Mesothelial cell of epicardium (in vitro differentiated cells): ENCODE data around the gene ST6GALNAC2. TPM values are rescaled to one million over a fixed set of nuclear protein-coding genes. Genes with fewer than 3 reads are reported as not detected.
A peak's percentile ranks its signal among the peaks of the same experiment; 100 is the strongest.

Experiments used
- DNase-seq, 2 experiments: peaks; one replicate each; pipeline ENCODE4 v3.0.0; 2021; ENCODE audit warnings: low spot score in 2 of 2; ENCODE audit not compliant: unreplicated experiment in 2 of 2
- H3K27ac Mint-ChIP-seq: 2 replicates; pipeline ENCODE4 v1.8.0; 2021; ENCODE audit warnings: mixed read lengths
- H3K27me3 Mint-ChIP-seq: 2 replicates; pipeline ENCODE4 v1.8.0; 2021; ENCODE audit warnings: low read depth, mixed read lengths
- H3K36me3 Mint-ChIP-seq: 2 replicates; pipeline ENCODE4 v1.8.0; 2021; ENCODE audit warnings: mixed read lengths
- H3K4me1 Mint-ChIP-seq: 2 replicates; pipeline ENCODE4 v1.8.0; 2021; ENCODE audit warnings: mixed read lengths
- H3K4me3 Mint-ChIP-seq: 2 replicates; pipeline ENCODE4 v1.8.0; 2021; ENCODE audit warnings: mild to moderate bottlenecking, moderate library complexity, mixed read lengths
- H3K9me3 Mint-ChIP-seq: 2 replicates; pipeline ENCODE4 v1.8.0; 2021; ENCODE audit warnings: mixed read lengths
- total RNA-seq: library from RNA; stranded (reverse); gene quantifications from 3 replicates; pipeline ENCODE4 v1.2.1, GENCODE V29; 2021
- TF ChIP-seq, protein P1 (sequence below): fragments of 200-600 bp; sonication (generic); IDR thresholded peaks from one replicate; pipeline ENCODE4 v1.5.0; 2021; ENCODE audit warnings: antibody characterized with exemption; ENCODE audit not compliant: unreplicated experiment

Gene ST6GALNAC2
- total RNA-seq, 1 donor from 2014 or later: 1.3 TPM

DNA sequence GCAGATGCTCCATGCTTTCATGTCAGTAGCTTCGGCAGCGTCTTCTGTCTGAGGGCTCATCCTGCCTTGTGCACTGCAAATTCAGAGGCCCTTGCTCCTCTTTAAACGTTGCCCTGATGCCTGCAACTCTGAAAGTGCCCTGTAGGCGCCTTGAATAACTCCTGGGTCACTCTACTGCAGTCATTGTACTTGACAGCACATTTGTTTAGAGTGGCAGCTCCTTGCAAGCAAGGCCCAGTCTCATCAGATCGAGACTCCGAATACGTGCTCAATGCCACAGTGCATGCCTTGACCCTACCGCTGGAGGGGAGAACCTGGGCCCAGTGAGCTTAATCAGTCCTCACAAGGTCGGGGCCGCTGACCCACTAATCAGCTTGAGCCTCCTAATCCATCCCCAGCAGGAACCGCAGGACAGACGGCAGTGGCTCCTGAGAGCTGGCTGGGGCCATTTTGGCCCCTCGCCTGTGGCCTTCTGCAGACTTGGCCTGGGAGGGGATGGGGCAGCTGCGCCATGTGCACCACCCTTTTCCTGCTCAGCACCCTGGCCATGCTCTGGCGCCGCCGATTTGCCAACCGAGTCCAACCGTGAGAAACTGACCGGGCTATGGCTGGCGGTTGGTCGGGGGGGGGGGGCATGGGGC, 45.9 kb downstream of the ST6GALNAC2 start, which contains the start of gene PRCD:
Gene PRCD, plus strand, starts transcription at position 414 of the 641 bp plus-strand sequence. Its CDS starts 98 bp downstream, at position 512.
- DNase-seq: no peak
- peak within 1 kb of the TSS; percentile 86 for H3K27ac Mint-ChIP-seq
- H3K4me3 Mint-ChIP-seq: peak within 1 kb of the TSS; percentile 64
- H3K4me1 Mint-ChIP-seq: peaks cover 56% of the 10 kb centered on the region
- TF ChIP-seq, protein P1, sequence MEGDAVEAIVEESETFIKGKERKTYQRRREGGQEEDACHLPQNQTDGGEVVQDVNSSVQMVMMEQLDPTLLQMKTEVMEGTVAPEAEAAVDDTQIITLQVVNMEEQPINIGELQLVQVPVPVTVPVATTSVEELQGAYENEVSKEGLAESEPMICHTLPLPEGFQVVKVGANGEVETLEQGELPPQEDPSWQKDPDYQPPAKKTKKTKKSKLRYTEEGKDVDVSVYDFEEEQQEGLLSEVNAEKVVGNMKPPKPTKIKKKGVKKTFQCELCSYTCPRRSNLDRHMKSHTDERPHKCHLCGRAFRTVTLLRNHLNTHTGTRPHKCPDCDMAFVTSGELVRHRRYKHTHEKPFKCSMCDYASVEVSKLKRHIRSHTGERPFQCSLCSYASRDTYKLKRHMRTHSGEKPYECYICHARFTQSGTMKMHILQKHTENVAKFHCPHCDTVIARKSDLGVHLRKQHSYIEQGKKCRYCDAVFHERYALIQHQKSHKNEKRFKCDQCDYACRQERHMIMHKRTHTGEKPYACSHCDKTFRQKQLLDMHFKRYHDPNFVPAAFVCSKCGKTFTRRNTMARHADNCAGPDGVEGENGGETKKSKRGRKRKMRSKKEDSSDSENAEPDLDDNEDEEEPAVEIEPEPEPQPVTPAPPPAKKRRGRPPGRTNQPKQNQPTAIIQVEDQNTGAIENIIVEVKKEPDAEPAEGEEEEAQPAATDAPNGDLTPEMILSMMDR: no peak
- H3K36me3 Mint-ChIP-seq: no peaks in the 10 kb centered on the region
- no peaks in the 10 kb centered on the region for H3K9me3 Mint-ChIP-seq
- H3K27me3 Mint-ChIP-seq: peaks cover 43% of the 10 kb centered on the region

DNA sequence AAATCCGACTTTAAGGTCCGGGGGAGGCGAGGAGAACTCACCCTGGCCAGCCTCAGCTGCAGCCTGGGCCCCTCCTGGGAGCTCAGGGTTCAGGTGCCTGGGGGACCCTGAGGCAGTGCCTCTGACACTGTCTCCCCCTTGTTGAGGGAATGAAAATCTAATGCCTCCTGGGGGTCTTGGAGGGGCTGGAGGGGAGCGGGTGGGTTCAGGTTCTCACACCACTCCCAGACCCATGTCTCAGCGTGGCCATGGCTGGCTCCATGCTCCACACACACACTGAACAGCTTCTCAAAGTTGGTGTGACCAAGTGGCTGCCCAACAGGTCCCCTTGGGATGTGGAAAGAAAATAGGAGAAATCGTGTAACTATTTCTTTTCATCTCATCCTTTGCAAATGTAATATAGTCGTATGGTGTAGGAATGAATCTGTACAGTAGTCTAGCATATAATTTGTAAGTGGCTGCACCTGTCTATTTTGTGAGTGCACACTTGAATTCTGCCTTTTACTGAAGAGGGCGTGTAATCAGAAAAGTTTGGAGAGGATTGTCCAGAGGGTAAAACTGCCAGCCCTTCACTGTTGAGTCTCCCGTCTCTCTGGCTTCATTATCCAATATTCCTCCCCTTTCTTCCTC, 46.6 kb downstream of the ST6GALNAC2 start:
- H3K9me3 Mint-ChIP-seq: no peaks in the 10 kb centered on the region
- H3K4me3 Mint-ChIP-seq: peak overlapping the region; percentile 64
- no peak overlapping the region for H3K27ac Mint-ChIP-seq
- DNase-seq: no peak
- no peaks in the 10 kb centered on the region for H3K36me3 Mint-ChIP-seq
- H3K4me1 Mint-ChIP-seq: peaks cover 49% of the 10 kb centered on the region
- TF ChIP-seq, protein P1: no peak
- H3K27me3 Mint-ChIP-seq: peaks cover 44% of the 10 kb centered on the region

DNA sequence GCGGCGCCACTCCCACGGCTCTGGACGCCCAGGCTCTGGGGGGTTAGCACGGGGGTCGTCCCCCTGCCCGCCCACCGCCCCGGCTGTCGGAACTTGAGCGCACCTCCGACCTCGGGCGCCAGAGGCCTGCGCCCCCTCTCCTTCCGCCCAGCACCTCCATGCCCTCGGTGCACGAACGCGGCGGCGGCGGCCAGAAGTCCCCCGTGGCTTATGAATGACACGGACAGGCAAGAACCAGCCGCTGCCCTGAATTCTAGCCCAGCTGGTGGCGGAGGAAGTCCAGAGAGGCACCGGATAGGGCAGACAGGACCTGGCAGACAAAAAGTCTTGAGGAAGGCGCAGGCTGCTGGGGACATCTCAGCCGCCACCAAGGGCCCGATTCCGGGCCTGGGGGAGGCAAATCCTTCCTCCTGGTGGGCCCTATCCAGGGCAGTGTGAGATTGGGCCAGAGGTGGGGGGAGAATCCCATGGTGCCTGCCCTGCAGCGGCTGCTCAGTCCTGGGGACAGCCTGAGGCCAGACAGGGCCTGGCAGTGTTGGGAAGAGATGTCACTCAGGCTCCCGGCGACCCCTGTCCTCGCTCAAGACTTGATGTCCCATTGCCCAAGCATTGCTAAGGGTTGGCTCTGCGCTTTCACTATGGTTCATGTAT, 47.3 kb downstream of the ST6GALNAC2 start:
- peaks cover 44% of the 10 kb centered on the region for H3K27me3 Mint-ChIP-seq
- no peak overlapping the region for H3K27ac Mint-ChIP-seq
- H3K9me3 Mint-ChIP-seq: no peaks in the 10 kb centered on the region
- peaks cover 44% of the 10 kb centered on the region for H3K4me1 Mint-ChIP-seq
- H3K4me3 Mint-ChIP-seq: peak overlapping the region; percentile 64
- TF ChIP-seq, protein P1: no peak
- H3K36me3 Mint-ChIP-seq: no peaks in the 10 kb centered on the region
- DNase-seq: no peak

DNA sequence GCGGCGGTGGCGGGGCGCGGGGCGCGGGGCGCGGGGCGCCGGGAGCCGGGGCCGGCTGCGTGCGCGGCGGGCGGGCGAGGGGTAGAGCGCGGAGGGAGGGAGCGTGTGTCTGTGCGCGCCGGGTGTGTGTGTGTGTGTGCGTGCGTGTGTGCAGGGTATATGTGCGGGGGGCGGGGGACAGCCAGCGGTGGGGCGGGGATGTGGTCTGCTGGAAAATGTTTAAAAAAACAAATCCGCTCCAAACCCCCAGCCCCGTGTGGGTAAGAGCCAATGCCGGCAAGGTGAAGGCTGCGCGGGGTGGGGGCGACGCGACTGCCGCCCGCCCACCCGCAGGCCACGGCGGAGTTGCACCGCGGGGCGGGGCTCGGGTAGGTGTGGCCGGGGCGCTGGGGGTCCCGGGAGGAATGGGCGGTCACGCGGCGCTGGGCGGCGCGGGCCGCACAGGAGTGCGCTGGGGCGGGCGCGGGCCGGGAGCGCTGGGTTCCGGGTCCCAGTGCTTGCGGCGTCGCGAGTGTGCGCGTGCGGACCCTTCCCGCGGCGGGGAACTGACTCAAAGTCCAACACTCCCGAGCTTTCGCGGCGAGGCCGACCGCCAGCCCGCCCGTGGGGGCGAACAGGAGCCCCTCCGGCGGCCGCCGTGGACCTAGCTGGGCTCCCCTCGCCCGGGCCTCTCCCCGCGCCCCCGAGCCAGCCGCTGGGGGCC, 47.9 kb downstream of the ST6GALNAC2 start, which contains the start of gene CYGB:
Gene CYGB, minus strand, starts transcription at position 132 of the 703 bp plus-strand sequence. CDS start 167 bp downstream, outside the sequence.
- Mint-ChIP-seq H3K27me3 (peaks cover 44% of the 10 kb centered on the region), H3K27ac (no peak within 1 kb of the TSS)

DNA sequence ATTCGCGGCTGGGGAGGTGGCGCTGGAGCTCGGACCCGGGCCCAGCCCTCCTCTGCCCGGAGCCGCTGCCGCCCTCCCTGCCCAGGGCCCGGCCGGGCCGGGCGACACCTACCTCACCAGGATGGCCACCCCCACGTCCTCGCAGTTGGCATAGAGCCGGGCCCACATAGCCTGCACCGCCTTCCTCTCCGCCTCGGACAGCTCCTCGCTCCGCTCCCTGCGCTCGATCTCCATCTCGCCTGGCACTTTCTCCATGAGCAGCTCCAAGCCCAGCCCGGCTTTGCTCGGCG, 48.4 kb downstream of the ST6GALNAC2 start:
- H3K4me3 Mint-ChIP-seq: peak overlapping the region; percentile 61
- H3K27ac Mint-ChIP-seq: no peak overlapping the region
- no peaks in the 10 kb centered on the region for H3K36me3 Mint-ChIP-seq
- H3K9me3 Mint-ChIP-seq: no peaks in the 10 kb centered on the region
- peaks cover 35% of the 10 kb centered on the region for H3K4me1 Mint-ChIP-seq
- H3K27me3 Mint-ChIP-seq: peaks cover 44% of the 10 kb centered on the region
- DNase-seq: no peak
- TF ChIP-seq, protein P1: no peak

More for the DNA sequence above, 47.9 kb downstream of the ST6GALNAC2 start, which contains the start of gene CYGB:
- DNase-seq: no peak
- Mint-ChIP-seq H3K9me3 (no peaks in the 10 kb centered on the region), H3K4me3 (peak within 1 kb of the TSS; percentile 64), H3K36me3 (no peaks in the 10 kb centered on the region), H3K4me1 (peaks cover 37% of the 10 kb centered on the region)
- TF ChIP-seq, protein P1: no peak
